Glomerular visceral epithelial cell (primary cell): ENCODE measurements around the gene TIAM1.

Source experiments
- DNase-seq: peaks from one replicate; pipeline ENCODE4 v3.0.0-alpha.2; 2016; ENCODE audit errors: extremely low spot score

Gene TIAM1

GRCh38 chr21:31078216-31078615 is 265.8 kb downstream of the TIAM1 start:
- no peak for DNase-seq

GRCh38 chr21:31075848-31076247 is 268.2 kb downstream of the TIAM1 start:
- DNase-seq = no peak

- no peak for DNase-seq
Observed at GRCh38 chr21:31072533-31072932, 271.5 kb downstream of the TIAM1 start.
